NCI-H82 (cell line): Measurements from ENCODE around the gene TTYH3.
"Not testable (repeated sequence)": the region's sequence is repeated elsewhere in the genome, so short reads cannot be mapped to it uniquely, and the experiment has no call there.

Source experiments
- DNase-seq: peaks from one replicate; lab custom pipeline; 2025; lab: John Stamatoyannopoulos, UW

Gene TTYH3

GRCh38 chr7:2688409-2689342 is 56.9 kb downstream of the TTYH3 start:
- no peak for DNase-seq

DNA sequence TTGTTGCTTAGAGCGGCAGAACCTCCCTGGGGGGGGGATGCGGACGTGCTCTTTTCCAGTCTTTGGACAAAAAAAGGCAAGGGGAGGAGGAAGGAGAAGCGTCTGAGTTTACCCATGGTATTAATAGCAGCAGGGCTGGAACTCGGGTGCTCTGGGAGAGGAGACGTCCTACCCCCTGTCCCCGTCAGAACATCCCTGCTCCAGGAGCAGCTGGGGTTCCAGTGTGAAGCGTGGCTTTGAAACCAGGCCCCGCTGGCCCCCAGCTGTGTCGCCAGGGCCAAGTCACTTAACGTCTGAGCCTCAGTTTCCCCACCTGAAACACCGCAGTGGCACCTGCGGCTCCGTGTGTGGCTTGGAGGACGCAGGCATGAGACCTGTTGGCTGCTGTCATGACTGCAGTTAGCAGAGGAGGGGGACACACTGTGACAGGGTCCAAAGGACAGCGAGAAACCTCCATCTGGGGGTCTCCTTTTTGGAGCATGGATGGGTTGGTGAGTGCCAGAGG is 57.6 kb downstream of the TTYH3 start:
- no peak for DNase-seq

DNA sequence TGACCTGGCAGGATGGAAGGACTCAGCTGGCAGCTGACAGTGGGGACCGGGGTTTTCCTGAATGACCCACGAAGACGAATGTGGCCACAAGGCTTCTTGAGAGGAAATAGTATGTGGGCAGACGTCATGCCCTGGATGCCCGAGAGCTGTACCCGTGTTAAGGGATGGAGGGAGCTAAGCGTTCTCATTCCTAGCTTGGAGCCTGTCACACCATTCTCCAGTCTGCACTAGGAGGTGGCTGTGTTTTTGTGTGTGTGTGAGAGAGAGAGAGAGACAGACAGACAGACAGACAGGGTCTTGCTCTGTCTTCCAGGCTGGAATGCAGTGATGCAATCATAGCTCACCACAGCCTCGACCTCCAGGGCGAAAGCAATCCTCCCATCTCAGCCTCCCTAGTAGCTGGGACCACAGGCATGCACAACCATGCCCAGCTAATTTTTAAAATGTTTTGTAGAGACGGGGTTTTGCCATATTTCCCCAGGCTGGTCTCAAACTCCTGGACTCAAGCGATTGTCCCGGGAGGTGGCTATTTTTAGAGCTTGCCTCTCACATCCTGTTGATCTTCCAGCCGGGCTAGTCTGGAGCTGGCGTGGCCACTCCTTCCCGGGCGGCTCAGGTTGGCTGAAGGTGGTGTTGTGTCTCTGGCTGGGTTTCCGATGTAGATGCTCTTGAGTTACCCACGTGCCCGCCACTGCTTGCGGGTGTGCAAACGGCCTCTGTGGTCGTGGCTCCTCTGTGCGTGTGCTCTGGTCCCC is 58.3 kb downstream of the TTYH3 start:
- DNase-seq, result no peak

DNA sequence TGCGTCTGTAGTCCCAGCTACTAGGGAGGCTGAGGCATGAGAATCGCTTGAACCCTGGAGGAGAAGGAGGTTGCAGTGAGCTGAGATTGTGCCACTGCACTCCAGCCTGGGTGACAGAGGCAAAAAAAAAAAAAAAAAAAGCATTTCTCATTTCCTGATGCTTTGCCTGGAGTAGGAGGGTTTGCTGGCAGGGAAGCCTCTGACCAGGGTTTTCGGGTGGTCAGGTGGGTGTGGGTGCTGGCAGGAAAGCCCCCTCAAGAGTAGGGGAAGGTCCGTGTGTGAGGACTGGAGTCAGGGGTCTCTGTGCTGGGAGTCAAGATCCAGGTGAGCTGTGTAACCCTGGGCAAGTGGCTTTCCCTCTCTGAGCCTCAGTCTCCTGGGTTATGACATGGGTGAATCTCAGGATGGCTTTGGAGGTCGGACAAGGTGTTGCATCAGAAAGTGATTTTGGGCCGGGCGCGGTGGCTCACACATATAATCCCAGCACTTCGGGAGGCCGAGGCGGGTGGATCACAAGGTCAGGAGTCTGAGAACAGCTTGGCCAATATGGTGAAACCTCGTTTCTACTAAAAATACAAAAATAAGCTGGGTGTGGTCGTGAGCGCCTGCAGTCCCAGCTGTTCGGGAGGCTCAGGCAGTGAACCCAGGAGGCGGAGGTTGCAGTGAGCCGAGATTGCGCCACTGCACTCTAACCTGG is 59.4 kb downstream of the TTYH3 start:
- DNase-seq, result no peak

DNA sequence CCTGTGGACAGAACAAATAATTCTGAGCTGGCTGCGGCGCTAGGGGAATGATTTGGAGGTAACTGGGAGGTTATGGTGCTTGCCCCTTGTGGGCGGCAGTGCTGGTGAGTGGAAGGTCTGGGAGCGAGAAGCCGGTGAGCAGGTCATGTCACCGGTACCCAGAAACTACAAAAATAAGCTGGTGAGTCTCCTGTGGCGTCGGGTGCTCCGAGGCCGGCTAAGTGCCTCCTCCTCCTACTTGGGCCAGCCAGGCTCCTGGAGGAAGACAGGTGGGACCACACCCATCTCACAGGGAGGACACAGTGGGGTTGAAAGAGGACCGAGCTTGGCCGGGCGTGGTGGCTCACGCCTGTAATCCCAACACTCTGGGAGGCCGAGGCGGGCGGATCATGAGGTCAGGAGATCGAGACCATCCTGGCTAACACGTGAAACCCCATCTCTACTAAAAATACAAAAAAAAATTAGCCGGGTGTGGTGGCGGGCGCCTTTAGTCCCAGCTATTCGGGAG is 60.2 kb downstream of the TTYH3 start:
- DNase-seq, result not testable (repeated sequence)

DNA sequence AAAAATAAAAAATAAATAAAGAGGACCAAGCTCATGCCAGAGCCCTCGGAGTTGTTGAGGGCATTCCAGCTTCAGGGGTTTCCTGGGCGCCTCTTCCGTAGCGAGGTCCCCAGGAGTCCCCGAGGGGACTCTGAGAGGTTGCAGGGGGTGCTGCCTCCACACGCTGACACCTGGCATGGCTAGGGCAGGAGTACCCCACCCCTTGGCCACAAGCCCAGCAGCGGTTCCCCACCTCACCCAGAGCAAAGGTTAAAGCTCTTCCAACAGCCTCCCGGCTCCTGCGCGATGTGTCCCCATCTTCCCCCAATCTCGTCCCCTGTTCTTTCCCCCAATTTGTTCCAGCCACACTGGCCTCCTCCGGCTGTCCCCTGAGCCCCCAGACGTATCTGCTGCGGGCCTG is 60.8 kb downstream of the TTYH3 start:
- no peak for DNase-seq

- not testable (repeated sequence) for DNase-seq
Observed at GRCh38 chr7:2693420-2694121, 61.8 kb downstream of the TTYH3 start.

DNA sequence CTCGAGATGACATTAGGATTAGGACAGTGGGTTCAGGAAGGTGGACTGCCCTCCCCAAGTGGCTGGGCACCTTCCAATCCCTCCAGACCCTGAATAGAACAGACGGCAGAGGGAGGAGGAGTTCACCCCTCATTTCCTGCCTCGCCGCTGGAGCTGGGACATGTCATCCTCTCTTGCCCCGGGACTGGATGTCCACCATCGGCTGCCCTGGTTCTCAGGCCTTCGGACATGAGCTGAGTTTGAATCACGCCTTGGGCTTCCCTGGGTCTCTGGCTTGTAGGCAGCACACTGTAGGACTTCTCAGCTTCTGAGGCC is 62.3 kb downstream of the TTYH3 start:
- not testable (repeated sequence) for DNase-seq

GRCh38 chr7:2698581-2699288 is 66.9 kb downstream of the TTYH3 start:
- DNase-seq, result no peak

- DNase-seq, result no peak
Observed at GRCh38 chr7:2699289-2699620, 67.5 kb downstream of the TTYH3 start.

DNA sequence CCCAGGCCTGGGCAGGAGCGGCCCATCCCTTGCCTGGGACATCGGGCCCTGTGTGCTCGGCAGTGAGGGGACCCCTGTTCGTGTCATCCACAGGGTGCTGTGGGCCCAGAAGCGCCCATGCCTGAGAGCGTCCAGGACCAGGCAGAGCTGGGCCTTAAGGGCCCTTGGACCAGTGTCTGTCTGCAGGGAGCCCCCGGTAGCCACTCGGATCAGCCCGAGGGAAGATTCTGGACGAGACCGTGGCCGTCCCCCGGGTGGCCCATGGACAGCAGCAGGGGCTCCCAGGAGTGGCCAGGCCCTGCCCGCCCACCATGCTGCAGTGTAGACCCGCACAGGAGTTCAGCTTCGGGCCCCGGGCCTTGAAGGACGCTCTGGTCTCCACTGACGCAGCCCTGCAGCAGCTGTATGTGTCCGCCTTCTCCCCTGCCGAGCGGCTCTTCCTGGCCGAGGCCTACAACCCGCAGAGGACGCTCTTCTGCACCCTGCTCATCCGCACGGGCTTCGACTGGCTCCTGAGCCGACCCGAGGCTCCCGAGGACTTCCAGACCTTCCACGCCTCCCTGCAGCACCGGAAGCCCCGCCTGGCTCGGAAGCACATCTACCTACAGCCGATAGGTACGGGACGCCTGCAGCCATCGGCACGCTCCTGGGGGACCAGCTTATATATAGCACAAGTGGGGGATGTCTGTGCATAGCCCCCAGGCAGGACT is 68.5 kb downstream of the TTYH3 start:
- no peak for DNase-seq

DNA sequence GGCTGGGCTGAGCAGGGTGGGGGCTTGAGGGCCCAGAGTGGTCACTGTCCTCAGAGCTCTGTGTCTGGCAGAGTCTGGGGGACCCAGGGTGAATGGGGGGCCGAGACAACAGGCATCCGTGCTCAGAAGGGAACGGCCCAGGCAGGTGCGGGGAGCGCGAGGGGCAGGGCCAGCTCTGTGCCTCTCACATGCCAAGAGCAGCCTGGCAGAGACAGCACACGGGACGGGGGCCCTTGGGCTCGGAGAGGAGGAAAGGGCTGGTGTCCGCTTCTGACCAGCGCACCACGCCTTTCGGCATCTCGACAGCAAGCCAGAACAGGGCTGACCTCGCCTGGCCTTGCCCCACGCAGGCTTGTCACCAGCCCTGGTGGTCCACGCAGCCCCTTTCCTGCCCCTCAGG is 69.6 kb downstream of the TTYH3 start:
- no peak for DNase-seq

GRCh38 chr7:2701832-2702593 is 70.2 kb downstream of the TTYH3 start:
- no peak for DNase-seq

GRCh38 chr7:2702594-2702957 is 70.8 kb downstream of the TTYH3 start:
- no peak for DNase-seq

DNA sequence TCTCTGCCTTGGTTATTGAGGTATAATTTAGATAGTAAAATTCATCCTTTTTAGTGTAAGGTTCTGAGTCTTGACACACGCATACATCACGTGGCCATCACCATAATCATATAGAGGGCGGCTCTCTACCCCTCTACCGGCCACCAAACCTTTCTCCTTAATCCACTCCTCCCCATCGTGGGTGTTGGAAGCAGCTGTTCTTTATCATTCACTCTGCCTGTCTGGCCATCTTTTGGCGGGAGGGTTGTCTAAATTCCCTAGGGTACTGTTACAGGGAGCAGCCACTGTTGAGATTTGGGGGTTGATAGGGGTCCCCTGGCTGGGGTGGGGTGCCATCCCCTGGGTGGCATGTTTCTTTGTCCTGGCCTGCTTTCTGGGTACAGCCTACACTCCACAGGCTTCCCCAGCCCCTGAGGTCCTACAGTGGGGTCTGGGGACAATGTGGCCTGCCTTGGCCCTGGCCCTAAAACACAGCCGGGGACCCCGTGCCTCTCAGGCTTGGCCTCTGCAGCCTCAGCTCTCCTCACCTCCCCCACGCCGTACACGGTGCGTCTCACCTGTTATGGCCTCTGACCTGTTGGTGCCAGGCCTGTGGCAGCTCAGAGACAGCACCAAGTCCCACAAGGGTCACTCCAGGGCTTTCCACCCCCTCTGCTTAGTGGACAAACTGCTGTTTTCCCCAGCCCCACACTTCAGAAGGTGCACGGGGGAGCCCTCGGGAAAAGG is 73.7 kb downstream of the TTYH3 start:
- no peak for DNase-seq

DNA sequence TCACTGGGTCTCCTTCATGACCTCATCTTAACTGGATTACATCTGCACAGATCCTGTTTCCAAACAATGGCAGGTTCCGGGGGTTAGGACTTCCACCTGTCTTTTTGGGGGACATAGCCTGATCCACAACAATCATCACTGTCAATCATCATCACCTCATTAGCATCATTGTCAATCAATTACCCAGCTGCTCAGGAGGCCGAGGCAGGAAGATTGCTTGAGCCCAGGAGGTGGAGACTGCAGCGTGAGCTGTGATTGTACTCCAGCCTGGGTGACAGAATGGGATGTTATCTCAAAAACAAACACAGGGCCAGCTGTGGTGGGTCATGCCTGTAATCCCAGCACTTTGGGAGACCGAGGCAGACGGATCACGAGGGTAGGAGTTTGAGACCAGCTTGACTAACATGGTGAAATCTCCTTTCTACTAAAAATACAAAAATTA is 74.9 kb downstream of the TTYH3 start:
- peak; percentile 81 for DNase-seq

GRCh38 chr7:2707481-2707880 is 75.7 kb downstream of the TTYH3 start:
- DNase-seq, result no peak

GRCh38 chr7:2708041-2708440 is 76.3 kb downstream of the TTYH3 start:
- DNase-seq, result no peak
